Measurements from ENCODE around the gene MAP1LC3C.
"Not testable (repeated sequence)": the region's sequence is repeated elsewhere in the genome, so short reads cannot be mapped to it uniquely, and the experiment has no call there.

The MAP1LC3C gene

GRCh38 chr1:241992734-241993133 lies 6.2 kb downstream of the MAP1LC3C start:
- peak; percentile 43 for DNase-seq (ENCODE audit: low read depth)

DNA sequence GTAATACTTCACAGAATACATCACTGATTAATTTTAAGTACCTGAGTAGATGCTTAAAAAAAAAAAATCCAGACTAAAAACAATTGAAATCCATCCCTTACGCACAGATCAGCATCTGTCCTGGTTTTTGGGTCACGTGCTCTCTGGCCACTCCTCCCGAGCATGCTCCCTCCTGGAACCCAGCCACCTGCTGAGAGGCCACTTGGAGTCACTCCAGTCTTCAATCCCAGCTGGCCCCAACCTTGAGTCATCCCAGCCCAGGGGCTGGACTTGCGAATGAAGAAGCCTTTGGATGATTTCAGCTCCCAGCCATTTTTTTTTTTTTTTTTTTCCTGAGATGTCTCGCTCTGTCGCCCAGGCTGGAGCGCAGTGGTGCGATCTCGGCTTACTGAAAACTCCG lies 8.9 kb downstream of the MAP1LC3C start:
- DNase-seq (ENCODE audit: low read depth): peak; percentile 96

GRCh38 chr1:241988389-241988930 lies 10.4 kb downstream of the MAP1LC3C start:
- not testable (repeated sequence) for DNase-seq (ENCODE audit: low read depth)

DNA sequence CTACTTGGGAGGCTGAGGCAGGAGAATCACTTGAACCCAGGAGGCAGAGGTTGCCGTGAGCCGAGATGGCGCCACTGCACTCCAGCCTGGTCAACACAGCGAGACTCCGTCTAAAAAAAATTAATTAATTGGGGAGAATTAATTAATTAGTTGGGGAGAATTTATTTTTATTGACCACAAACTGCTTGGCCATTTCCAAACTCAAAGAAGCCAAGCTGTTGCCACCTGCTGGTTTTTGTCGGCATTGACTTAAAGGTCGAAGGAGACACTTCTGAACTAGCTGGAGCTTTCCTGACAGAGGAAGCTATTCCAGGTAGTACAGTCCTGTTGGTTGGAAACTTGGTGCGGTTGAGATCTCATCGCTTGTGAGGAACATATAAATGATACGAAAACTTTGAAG lies 13.1 kb downstream of the MAP1LC3C start:
- DNase-seq (ENCODE audit: low read depth): no peak

DNA sequence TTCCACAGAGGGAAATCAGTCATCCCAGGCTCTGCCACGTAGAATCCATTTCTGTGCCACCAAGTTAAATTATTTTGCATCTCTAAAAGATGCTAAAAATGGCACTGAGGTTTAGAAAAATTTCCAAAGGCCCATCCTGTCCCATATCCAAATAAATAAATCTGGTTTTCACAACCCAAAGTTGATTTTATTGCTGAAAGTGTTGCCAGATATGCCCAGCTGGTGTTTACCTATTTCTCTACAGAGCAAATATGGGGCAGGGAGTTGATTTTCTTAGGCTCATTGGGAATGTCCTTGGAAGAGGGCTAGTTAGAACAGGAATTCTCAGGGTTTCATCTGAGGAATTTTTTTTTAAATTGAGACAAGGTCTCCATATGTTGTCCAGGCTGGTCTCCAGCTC lies 19.0 kb downstream of the MAP1LC3C start:
- DNase-seq (ENCODE audit: low read depth): no peak

DNA sequence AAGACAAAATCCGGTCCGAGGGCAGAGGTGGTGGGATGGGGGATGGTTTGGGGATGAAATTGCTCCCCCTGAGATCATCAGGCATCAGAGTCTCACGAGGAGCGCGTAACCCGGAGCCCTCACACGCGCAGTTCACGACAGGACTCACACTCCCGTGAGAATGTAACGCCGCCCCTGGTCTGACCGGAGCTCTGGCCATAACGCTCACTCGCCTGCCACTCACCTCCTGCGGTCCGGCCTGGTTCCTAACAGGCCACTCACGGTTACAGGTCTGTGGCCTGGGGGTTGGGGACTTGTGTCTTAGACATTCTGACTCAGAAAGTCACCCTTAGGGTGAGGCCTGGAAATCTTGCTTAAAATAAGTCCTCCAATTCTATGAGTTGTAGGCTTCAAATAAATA lies 19.8 kb downstream of the MAP1LC3C start:
- DNase-seq (ENCODE audit: low read depth): no peak

DNA sequence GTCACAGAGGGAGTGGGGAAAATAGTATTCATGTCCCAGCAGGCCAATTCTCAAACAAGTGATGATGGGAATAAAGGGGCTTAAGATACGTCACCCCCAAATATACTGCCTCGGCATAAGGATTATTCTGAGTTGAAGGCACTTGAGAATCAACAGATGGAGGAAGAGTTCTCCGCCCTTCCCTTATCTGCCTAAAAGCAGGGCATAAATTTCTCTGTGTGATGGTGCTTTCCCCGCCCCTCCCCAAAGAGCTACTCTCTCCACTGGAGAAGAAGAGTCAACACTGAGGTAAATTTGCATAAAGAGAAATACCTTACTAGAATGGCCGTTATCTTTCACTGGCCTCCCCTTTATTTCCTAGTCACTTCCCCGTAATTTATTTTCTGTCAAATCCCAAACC lies 22.7 kb downstream of the MAP1LC3C start:
- DNase-seq (ENCODE audit: low read depth): no peak

DNA sequence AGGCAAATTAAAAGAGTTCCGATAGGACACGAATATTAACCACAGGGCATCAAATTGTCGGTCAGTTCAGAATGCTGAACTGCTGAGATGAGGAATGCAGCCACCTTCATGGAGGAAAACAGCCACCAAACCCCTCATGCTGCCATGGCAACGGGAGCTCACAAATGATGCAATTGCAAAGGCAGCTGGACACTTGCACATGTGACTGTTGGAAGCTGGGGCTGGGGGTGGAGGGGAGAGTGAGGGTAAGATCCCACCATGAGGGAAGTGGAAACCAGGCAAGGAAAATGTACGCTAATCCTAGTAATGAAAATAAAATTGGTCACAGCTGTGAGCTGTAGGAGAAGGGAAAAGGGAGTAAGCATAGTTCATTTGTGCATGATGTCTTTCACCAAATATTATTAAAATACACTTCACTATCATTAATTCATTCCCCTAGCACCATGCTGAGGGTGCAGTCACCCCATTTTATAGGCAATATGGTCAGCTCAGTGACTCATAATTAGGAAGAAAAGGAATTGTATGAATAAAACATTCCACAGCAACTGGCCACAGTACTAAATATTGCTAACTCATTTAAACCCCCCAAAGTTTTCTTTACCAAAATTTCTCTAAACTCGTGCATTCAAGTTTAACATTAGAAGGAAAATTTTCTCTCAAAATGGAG lies 26.1 kb downstream of the MAP1LC3C start:
- DNase-seq (ENCODE audit: low read depth): peak; percentile 62

DNA sequence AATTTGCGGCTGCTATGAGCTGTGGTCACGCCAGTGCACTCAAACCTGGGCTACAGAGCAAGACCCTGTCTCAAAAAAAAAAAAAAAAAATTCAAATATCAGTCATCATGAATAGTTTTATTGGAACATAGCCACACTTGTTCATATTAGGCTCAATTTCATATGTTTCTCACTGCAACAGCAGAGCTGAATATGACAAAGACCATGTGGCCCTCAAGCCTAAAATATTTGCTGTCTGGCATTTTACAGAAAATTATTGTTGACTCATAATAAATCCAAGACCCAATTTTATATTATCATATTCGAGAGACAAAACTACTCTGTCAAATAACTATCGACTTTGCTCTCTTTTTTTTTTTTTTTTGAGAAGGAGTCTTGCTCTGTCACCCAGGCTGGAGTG lies 30.3 kb downstream of the MAP1LC3C start:
- DNase-seq (ENCODE audit: low read depth): no peak

DNA sequence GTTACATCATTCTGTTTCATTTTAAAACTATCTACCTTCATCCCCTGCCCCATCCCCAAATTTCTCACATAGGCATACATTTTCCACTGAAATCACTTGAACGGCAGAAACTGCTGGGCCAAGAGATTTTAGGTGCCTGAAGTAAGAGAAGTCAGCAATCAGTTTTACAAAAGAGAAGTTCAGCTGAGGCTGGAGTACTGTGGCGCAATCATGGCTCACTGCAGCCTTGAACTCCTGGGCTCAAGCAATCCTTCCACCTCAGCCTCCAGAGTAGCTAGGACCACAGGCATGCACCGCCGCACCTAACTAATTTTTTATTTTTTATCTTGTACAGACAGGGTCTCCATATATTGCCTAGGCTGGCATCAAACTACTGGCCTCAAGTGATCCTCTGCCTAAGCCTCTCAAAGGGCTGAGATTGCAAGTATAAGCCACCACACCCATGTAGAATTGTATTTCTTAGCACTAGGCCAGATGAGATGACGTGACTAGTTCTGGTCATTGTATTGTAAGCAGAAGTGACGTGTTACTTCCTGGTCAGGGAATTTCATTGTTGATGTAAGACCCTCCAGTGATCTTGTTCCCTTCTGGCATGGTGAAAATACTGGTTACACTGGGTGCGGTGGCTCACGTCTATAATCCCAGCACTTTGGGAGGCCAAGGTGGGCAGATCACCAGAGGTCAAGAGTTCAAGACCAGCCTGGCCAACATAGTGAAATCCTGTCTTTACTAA lies 34.2 kb downstream of the MAP1LC3C start:
- DNase-seq (ENCODE audit: low read depth): peak; percentile 54

DNA sequence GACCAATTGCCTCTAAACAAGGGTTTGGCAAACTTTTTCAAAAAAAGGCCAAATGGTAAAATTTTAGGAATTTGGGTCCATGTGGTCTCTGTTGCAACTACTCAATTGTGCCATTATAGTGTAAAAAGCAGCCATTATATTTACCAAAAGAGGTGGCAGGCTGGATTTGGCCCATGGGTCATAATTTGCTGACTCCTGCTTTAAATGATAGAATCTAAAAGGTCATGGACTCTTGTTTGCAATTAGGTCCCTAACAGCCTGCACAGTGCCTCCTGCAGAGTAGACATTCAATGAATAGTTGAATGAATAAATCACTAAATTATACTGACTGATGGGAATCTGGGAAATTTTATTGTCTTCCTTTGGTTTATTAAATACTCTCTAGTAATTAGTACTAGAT lies 35.2 kb downstream of the MAP1LC3C start:
- DNase-seq (ENCODE audit: low read depth): no peak

- DNase-seq (ENCODE audit: low read depth): no peak
These were observed 36.7 kb downstream of the MAP1LC3C start for GRCh38 chr1:241962153-241962552.

DNA sequence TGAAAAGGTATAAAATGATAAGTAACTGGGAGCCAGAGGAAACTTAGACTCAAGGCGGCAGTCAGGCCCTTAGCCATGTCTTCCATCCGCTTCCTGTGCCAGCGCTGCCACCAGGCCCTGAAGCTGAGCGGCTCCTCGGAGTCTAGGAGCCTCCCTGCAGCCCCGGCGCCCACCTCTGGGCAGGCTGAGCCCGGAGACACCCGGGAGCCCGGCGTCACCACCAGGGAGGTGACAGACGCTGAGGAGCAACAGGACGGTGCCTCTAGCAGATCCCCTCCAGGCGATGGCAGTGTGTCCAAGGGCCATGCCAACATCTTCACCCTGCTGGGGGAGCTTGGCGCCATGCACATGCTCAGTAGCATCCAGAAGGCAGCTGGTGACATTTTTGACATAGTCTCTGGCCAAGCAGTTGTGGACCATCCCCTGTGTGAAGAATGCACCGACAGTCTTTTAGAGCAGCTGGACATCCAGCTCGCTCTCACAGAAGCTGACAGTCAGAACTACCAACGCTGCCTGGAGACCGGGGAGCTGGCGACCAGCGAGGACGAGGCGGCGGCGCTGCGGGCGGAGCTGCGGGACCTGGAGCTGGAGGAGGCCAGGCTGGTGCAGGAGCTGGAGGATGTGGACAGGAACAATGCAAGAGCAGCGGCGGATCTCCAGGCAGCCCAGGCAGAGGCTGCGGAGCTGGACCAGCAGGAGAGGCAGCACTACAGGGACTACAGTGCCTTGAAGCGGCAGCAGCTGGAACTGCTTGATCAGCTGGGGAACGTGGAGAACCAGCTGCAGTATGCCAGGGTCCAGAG lies 41.0 kb downstream of the MAP1LC3C start, which contains the start of gene BECN2:
Gene BECN2, plus strand, starts transcription at position 76 of the 803 bp plus-strand sequence. Its CDS starts 0 bp downstream, at position 76.
- DNase-seq (ENCODE audit: low read depth): no peak

- DNase-seq (ENCODE audit: low read depth): peak; percentile 82
These were observed 48.5 kb downstream of the MAP1LC3C start for GRCh38 chr1:241950390-241950789.

- DNase-seq (ENCODE audit: low read depth): no peak
These were observed 51.5 kb downstream of the MAP1LC3C start for GRCh38 chr1:241947354-241947753.

Measured in fibroblast of the conjunctiva (primary cell).